Sigmoid colon (tissue), 4 donors: Measurements from ENCODE around the gene PPP3R1.

Source experiments
- EP300 ChIP-seq, 4 donors: sonication (generic); formaldehyde crosslinking; IDR thresholded peaks; one replicate each; pipeline ENCODE4 v1.6.1; 2017; ENCODE audit warnings: antibody characterized with exemption in 4 of 4
- POLR2AphosphoS5 ChIP-seq, 4 donors: sonication (generic); formaldehyde crosslinking; IDR thresholded peaks; one replicate each; pipeline ENCODE4 v1.6.1; 2017; ENCODE audit warnings: antibody characterized with exemption in 4 of 4
- TF ChIP-seq, protein P1 (sequence below), 4 experiments: fragments of 450-650 bp in 3 of 4; fragments of 200-600 bp in 1 of 4; IDR thresholded peaks; one replicate each; pipeline ENCODE4 v1.5.1; 2016 to 2019; ENCODE audit warnings: antibody characterized with exemption in 4 of 4, mild to moderate bottlenecking in 3 of 4, moderate library complexity in 2 of 4

- TF ChIP-seq, protein P1, sequence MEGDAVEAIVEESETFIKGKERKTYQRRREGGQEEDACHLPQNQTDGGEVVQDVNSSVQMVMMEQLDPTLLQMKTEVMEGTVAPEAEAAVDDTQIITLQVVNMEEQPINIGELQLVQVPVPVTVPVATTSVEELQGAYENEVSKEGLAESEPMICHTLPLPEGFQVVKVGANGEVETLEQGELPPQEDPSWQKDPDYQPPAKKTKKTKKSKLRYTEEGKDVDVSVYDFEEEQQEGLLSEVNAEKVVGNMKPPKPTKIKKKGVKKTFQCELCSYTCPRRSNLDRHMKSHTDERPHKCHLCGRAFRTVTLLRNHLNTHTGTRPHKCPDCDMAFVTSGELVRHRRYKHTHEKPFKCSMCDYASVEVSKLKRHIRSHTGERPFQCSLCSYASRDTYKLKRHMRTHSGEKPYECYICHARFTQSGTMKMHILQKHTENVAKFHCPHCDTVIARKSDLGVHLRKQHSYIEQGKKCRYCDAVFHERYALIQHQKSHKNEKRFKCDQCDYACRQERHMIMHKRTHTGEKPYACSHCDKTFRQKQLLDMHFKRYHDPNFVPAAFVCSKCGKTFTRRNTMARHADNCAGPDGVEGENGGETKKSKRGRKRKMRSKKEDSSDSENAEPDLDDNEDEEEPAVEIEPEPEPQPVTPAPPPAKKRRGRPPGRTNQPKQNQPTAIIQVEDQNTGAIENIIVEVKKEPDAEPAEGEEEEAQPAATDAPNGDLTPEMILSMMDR (IDR thresholded peaks at IDR 0.05) = no peak
- TF ChIP-seq EP300 (IDR thresholded peaks at IDR 0.05) (no peak), POLR2AphosphoS5 (IDR thresholded peaks at IDR 0.05) (no peak)
Measured at GRCh38 chr2:68172521-68172920, 79.8 kb downstream of the PPP3R1 start.
